Skeletal muscle tissue (tissue), 4 donors: ENCODE results near the gene NANOS1. TPM values are rescaled to one million over a fixed set of nuclear protein-coding genes. Genes with fewer than 3 reads are reported as not detected.

Experiments
- H3K27ac ChIP-seq: one replicate; pipeline ENCODE4 v1.7.0; 2013; ENCODE audit warnings: mild to moderate bottlenecking, low read depth, low read length, inconsistent platforms
- H3K27me3 ChIP-seq, 3 donors: one replicate each; pipeline ENCODE4 v1.7.0; 2013; ENCODE audit warnings: low read length in 3 of 3; ENCODE audit not compliant: control insufficient read depth in 3 of 3, insufficient read depth in 3 of 3
- H3K36me3 ChIP-seq, 3 donors: one replicate each; pipeline ENCODE4 v1.7.0; 2013; ENCODE audit warnings: low read length in 3 of 3; ENCODE audit not compliant: control insufficient read depth in 3 of 3, insufficient read depth in 3 of 3
- H3K4me1 ChIP-seq, 3 donors: one replicate each; pipeline ENCODE4 v1.7.0; 2013; ENCODE audit warnings: low read length in 3 of 3, mild to moderate bottlenecking in 3 of 3; ENCODE audit not compliant: control insufficient read depth in 3 of 3, insufficient read depth in 3 of 3
- H3K4me3 ChIP-seq, 3 donors: one replicate each; pipeline ENCODE4 v1.7.0; 2013; ENCODE audit warnings: low read length in 3 of 3
- H3K9ac ChIP-seq, 3 donors: one replicate each; pipeline ENCODE4 v1.7.0; 2013; ENCODE audit warnings: low read length in 3 of 3, mild to moderate bottlenecking in 3 of 3, moderate library complexity in 2 of 3, low read depth in 1 of 3
- H3K9me3 ChIP-seq, 3 donors: one replicate each; pipeline ENCODE4 v1.7.0; 2013; ENCODE audit warnings: low read length in 3 of 3; ENCODE audit not compliant: control insufficient read depth in 3 of 3
- total RNA-seq: library from RNA; depleted of rRNA; stranded (reverse); fragments of >200 nt; gene quantifications from one replicate; pipeline ENCODE4 v1.2.3, GENCODE V29; 2014
- donor health status: Osteomylitis.

NANOS1 gene
- total RNA-seq, 1 donor from 2014 or later: 2.6 TPM

- Histone ChIP-seq H3K9me3 (no peaks in the 10 kb centered on the region), H3K4me1 (no peaks in the 10 kb centered on the region), H3K27me3 (no peaks in the 10 kb centered on the region), H3K36me3 (no peaks in the 10 kb centered on the region), H3K9ac (no peak overlapping the region), H3K4me3 (no peak overlapping the region), H3K27ac (no peak overlapping the region)
These were observed 37.0 kb upstream of the NANOS1 start for GRCh38 chr10:118992496-118992895.

DNA sequence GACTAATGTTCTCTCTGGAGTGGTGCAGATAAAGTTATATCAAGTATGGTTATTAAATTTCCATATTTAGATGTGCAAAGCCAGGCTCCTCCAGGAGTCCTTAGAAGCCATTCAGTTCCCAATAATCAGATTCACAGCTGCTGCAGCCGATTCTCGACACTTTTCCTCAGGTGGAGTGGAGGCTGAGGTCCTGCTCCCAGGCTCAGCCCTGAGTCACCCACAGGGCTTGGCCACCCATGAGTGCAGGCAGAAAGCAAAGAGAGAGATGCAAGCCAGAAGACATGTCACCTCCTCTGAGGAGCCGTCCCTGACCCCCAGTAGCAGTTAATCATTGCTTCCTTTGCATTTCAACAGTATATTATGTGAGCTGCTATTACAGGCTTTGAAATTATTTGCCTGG is 36.3 kb upstream of the NANOS1 start:
- no peaks in the 10 kb centered on the region for H3K9me3 ChIP-seq
- no peak overlapping the region for H3K27ac ChIP-seq
- H3K4me3 ChIP-seq: no peak overlapping the region
- no peaks in the 10 kb centered on the region for H3K4me1 ChIP-seq
- no peak overlapping the region for H3K9ac ChIP-seq
- H3K36me3 ChIP-seq: no peaks in the 10 kb centered on the region
- no peaks in the 10 kb centered on the region for H3K27me3 ChIP-seq

DNA sequence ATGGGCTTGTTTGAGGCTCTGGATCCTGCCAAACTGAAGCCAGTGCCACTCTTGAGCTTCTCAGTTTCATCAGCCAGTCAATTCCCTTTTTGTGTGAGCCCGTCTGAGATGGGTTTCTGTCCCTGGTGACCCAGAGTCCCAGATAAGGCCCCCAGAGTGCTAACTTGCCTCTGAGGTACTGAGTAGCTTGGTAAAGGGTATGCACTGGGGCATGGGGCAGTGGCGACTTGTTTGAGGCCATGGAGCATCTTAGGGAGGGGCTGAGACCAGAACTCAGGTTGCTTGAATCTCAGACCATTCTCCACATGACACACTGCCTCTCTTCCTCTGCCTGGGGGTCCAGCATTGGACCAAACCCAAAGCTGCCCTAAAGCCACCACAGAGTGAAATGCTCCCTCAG is 35.2 kb upstream of the NANOS1 start:
- H3K4me1 ChIP-seq: no peaks in the 10 kb centered on the region
- H3K36me3 ChIP-seq: no peaks in the 10 kb centered on the region
- no peaks in the 10 kb centered on the region for H3K9me3 ChIP-seq
- no peak overlapping the region for H3K9ac ChIP-seq
- H3K27me3 ChIP-seq: no peaks in the 10 kb centered on the region
- H3K4me3 ChIP-seq: no peak overlapping the region
- H3K27ac ChIP-seq: no peak overlapping the region

- Histone ChIP-seq H3K27me3 (no peaks in the 10 kb centered on the region), H3K4me3 (no peak overlapping the region), H3K9me3 (no peaks in the 10 kb centered on the region), H3K4me1 (peaks cover under 1 to 2% (median 2%) of the 10 kb centered on the region in 3 donors), H3K36me3 (no peaks in the 10 kb centered on the region), H3K9ac (no peak overlapping the region), H3K27ac (no peak overlapping the region)
These were observed 33.8 kb upstream of the NANOS1 start for GRCh38 chr10:118995739-118996138.

GRCh38 chr10:118997379-118997778 is 32.1 kb upstream of the NANOS1 start:
- H3K4me3 ChIP-seq: no peak overlapping the region
- H3K36me3 ChIP-seq: no peaks in the 10 kb centered on the region
- no peaks in the 10 kb centered on the region for H3K27me3 ChIP-seq
- no peaks in the 10 kb centered on the region for H3K9me3 ChIP-seq
- H3K9ac ChIP-seq: no peak overlapping the region
- H3K4me1 ChIP-seq: peaks cover 3 to 10% (median 3%) of the 10 kb centered on the region in 3 donors
- no peak overlapping the region for H3K27ac ChIP-seq

DNA sequence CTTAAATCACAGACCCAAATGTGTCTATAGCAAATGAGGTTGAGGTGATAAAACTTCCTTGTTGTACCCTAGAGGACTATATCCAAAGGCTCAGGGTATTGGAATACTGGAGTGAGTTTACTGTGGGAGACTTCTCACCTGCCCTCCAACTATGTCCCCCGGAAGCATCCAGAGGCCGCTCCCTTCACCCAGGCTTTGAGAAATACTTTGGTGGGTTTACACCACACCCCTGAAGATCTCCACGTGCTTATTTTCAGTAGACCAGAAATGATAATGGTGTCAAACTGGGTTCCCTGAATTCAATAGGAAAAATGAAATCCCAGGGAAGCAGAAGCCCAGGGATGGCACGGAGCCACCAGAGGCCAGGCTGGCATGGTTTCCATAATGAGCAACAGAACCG is 31.3 kb upstream of the NANOS1 start:
- no peak overlapping the region for H3K27ac ChIP-seq
- H3K4me1 ChIP-seq: peaks cover 3 to 12% (median 3%) of the 10 kb centered on the region in 3 donors
- H3K4me3 ChIP-seq: no peak overlapping the region

DNA sequence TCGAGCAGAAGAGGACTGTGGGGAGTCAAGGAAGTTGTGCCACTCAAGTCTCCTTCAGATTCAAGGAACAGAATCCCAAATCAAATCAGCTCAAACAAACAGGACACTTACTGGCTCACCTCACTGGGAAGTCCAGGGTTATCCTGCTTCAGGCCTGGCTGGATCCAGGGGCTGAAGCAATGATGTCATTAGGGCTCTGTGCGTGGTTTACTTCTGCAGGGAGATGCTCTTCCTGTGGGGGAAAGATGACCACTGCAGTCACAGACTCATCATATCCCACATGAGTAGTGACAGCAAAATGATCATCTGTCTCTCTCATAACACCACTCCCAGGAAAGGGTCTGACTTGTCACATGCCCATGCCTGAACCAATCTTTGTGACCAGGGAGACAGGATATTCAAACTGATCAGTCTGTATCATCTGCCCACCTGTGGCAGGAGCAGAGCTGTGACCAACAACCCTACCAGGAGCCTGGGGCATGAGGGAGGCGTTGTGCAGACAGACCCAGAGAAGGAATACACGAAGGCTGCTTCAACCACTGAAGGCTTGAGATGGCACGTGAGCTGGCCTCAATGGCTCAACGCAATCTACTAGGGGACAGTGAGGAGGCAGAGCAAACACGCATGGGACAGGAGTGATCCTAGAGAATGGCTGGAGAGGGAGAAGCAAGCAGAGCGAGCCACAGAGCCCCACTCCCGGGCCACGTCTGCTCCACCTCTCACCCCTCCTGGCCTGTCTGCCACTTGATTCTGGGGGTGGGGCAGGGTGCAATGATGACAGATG is 27.6 kb upstream of the NANOS1 start:
- peaks cover 16 to 33% (median 23%) of the 10 kb centered on the region in 3 donors for H3K4me1 ChIP-seq
- H3K27ac ChIP-seq: no peak overlapping the region
- H3K36me3 ChIP-seq: no peaks in the 10 kb centered on the region
- H3K27me3 ChIP-seq: no peaks in the 10 kb centered on the region
- no peaks in the 10 kb centered on the region for H3K9me3 ChIP-seq
- H3K4me3 ChIP-seq: no peak overlapping the region
- H3K9ac ChIP-seq: no peak overlapping the region

More for the DNA sequence above, 31.3 kb upstream of the NANOS1 start:
- no peaks in the 10 kb centered on the region for H3K36me3 ChIP-seq
- no peaks in the 10 kb centered on the region for H3K27me3 ChIP-seq
- no peak overlapping the region for H3K9ac ChIP-seq
- H3K9me3 ChIP-seq: no peaks in the 10 kb centered on the region

- Histone ChIP-seq H3K9me3 (no peaks in the 10 kb centered on the region), H3K9ac (no peak overlapping the region), H3K36me3 (no peaks in the 10 kb centered on the region), H3K4me1 (peaks cover 18 to 38% (median 26%) of the 10 kb centered on the region in 3 donors), H3K4me3 (no peak overlapping the region), H3K27me3 (no peaks in the 10 kb centered on the region), H3K27ac (no peak overlapping the region)
These were observed 25.8 kb upstream of the NANOS1 start for GRCh38 chr10:119003572-119004289.

DNA sequence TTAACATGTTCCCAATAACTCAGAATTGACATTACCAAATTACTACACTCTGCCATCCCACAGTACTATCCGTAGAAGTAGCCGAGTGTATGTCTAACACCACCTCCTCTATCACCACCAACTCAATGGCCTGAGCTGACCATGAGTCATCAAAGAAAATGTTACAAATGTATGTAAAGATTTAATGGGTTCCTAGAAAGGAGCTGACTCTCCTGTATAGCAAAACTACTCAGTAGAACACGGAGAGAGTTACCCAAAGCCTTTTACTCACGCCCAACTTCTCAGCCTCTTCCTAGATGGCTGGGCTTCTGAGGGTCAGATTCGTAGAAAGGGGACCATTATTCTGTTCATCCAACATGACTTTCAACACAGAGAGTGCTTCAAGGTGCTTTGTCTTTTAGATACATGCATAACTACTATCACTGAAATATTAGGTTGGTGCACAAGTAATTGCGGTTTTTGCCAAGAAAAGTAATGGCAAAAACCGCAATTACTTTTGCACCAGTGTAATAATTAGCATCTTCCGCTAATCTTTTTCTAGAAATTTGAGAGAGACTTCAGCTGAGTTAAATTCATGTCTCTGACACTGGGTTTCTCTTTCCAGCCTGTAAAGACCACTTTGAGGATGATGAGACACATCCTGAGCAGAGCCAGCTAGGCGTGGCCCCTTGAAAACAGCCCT is 24.0 kb upstream of the NANOS1 start:
- H3K27ac ChIP-seq: no peak overlapping the region
- H3K36me3 ChIP-seq: no peaks in the 10 kb centered on the region
- H3K9ac ChIP-seq: no peak overlapping the region
- no peak overlapping the region for H3K4me3 ChIP-seq
- H3K9me3 ChIP-seq: no peaks in the 10 kb centered on the region
- peaks cover 18 to 38% (median 26%) of the 10 kb centered on the region in 3 donors for H3K4me1 ChIP-seq
- H3K27me3 ChIP-seq: no peaks in the 10 kb centered on the region
